Measurements from ENCODE around the gene SLC38A10.

- TF ChIP-seq CEBPB (IDR thresholded peaks at IDR 0.05; ENCODE audit: low read depth): no peak
- no peak for TF ChIP-seq CTCF (IDR thresholded peaks at IDR 0.05 in 2 of 3, conservative IDR thresholded peaks at IDR 0.05 in 1 of 3; ENCODE audit: borderline replicate concordance in 1 of 3, insufficient read depth in 1 of 3, low read depth in 2 of 3, low read length in 2 of 3)
- TF ChIP-seq, protein P1, sequence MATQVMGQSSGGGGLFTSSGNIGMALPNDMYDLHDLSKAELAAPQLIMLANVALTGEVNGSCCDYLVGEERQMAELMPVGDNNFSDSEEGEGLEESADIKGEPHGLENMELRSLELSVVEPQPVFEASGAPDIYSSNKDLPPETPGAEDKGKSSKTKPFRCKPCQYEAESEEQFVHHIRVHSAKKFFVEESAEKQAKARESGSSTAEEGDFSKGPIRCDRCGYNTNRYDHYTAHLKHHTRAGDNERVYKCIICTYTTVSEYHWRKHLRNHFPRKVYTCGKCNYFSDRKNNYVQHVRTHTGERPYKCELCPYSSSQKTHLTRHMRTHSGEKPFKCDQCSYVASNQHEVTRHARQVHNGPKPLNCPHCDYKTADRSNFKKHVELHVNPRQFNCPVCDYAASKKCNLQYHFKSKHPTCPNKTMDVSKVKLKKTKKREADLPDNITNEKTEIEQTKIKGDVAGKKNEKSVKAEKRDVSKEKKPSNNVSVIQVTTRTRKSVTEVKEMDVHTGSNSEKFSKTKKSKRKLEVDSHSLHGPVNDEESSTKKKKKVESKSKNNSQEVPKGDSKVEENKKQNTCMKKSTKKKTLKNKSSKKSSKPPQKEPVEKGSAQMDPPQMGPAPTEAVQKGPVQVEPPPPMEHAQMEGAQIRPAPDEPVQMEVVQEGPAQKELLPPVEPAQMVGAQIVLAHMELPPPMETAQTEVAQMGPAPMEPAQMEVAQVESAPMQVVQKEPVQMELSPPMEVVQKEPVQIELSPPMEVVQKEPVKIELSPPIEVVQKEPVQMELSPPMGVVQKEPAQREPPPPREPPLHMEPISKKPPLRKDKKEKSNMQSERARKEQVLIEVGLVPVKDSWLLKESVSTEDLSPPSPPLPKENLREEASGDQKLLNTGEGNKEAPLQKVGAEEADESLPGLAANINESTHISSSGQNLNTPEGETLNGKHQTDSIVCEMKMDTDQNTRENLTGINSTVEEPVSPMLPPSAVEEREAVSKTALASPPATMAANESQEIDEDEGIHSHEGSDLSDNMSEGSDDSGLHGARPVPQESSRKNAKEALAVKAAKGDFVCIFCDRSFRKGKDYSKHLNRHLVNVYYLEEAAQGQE (IDR thresholded peaks at IDR 0.05; ENCODE audit: low read depth): no peak
- no peak for TF ChIP-seq JUND (IDR thresholded peaks at IDR 0.05)
- no peak for TF ChIP-seq ZBTB33 (IDR thresholded peaks at IDR 0.05; ENCODE audit: extremely low read depth, insufficient replicate concordance, low read length)
- no peak for TF ChIP-seq ATF3 (IDR thresholded peaks at IDR 0.05)
- no peak for TF ChIP-seq EGR1 (IDR thresholded peaks at IDR 0.05; ENCODE audit: low read depth)
These were observed 48.3 kb downstream of the SLC38A10 start for GRCh38 chr17:81246679-81247338.
